Transverse colon (tissue), 4 donors: Measurements from ENCODE around the gene STXBP5L. TPM values are rescaled to one million over a fixed set of nuclear protein-coding genes. Genes with fewer than 3 reads are reported as not detected.

Source experiments
- DNase-seq: peaks from one replicate; pipeline ENCODE4 v3.0.0-alpha.2; 2019
- H3K27ac ChIP-seq, 4 donors: fragments of 200-600 bp; sonication (generic); 2 replicates each; pipeline ENCODE4 v1.5.1; 2016 to 2018; ENCODE audit warnings: inconsistent platforms in 4 of 4
- H3K27me3 ChIP-seq: fragments of 200-600 bp; sonication (generic); 2 replicates; pipeline ENCODE4 v1.5.1; 2017; ENCODE audit warnings: inconsistent platforms
- H3K36me3 ChIP-seq, 4 donors: fragments of 200-600 bp; sonication (generic); 2 replicates each; pipeline ENCODE4 v1.5.1; 2017 to 2019; ENCODE audit warnings: inconsistent platforms in 4 of 4
- H3K4me1 ChIP-seq, 4 donors: fragments of 200-600 bp; sonication (generic); 2 replicates each; pipeline ENCODE4 v1.5.1; 2017 to 2020; ENCODE audit warnings: inconsistent platforms in 4 of 4
- H3K4me3 ChIP-seq, 4 donors: fragments of 200-600 bp; sonication (generic); 1 replicate in 1 of 4; 2 replicates in 3 of 4; pipeline versions ENCODE4 v1.5.1 to v1.6.1; 2017 to 2019; ENCODE audit warnings: inconsistent platforms in 4 of 4
- H3K9me3 ChIP-seq, 2 donors: fragments of 200-600 bp; sonication (generic); 2 replicates each; pipeline ENCODE4 v1.5.1; 2017 to 2019; ENCODE audit warnings: inconsistent platforms in 2 of 2
- EP300 ChIP-seq: sonication (generic); formaldehyde crosslinking; IDR thresholded peaks from one replicate; pipeline ENCODE4 v1.6.1; 2017; ENCODE audit warnings: antibody characterized with exemption, low read depth
- POLR2A ChIP-seq: fragments of 450-650 bp; IDR thresholded peaks from one replicate; pipeline ENCODE4 v1.6.1; 2016; ENCODE audit warnings: antibody characterized with exemption, mild to moderate bottlenecking, moderate library complexity
- POLR2AphosphoS5 ChIP-seq, 3 donors: sonication (generic); formaldehyde crosslinking; IDR thresholded peaks; one replicate each; pipeline ENCODE4 v1.6.1; 2016; ENCODE audit warnings: antibody characterized with exemption in 3 of 3
- WGBS, 2 donors: methylation state at CpG; one replicate each; pipeline ENCODE4 v1.1.5; 2018; ENCODE audit warnings: low coverage in 1 of 2; 5-methylcytosine and 5-hydroxymethylcytosine counted together
- in situ Hi-C, 4 donors: fragments of 200-750 bp; cut with MboI; loops; one replicate each; pipeline versions ENCODE4 v1.15.0 to v1.15.1; 2017; ENCODE audit warnings: low sequenced_read_pairs in 3 of 4, low pct_ligation_motif_present in 1 of 4, low pct_unique_long_range_greater_than_20kb in 1 of 4
- intact Hi-C: fragments of 100-400 bp; cut with DNase I; formaldehyde crosslinking; loops from one replicate; pipeline ENCODE4 v1.15.1; 2023; ENCODE audit warnings: low total_unique reads
- total RNA-seq, 4 donors: library from RNA; depleted of rRNA; stranded (reverse); fragments of >200 nt; gene quantifications; one replicate each; pipeline ENCODE4 v1.1.0, GENCODE V29; 2016
- TF ChIP-seq, protein P1 (sequence below), 5 experiments: fragments of 200-600 bp in 3 of 5; fragments of 450-650 bp in 2 of 5; sonication (generic) in 3 of 5; IDR thresholded peaks; 1 replicate in 2 of 5; 2 replicates in 3 of 5; pipeline ENCODE4 v1.5.1; 2016 to 2017; ENCODE audit warnings: antibody characterized with exemption in 5 of 5, inconsistent platforms in 3 of 5, mild to moderate bottlenecking in 2 of 5, moderate library complexity in 1 of 5

STXBP5L gene
- total RNA-seq, 4 donors from 2014 or later, result 0.40 to 9.4 (median 1.3) TPM

DNA sequence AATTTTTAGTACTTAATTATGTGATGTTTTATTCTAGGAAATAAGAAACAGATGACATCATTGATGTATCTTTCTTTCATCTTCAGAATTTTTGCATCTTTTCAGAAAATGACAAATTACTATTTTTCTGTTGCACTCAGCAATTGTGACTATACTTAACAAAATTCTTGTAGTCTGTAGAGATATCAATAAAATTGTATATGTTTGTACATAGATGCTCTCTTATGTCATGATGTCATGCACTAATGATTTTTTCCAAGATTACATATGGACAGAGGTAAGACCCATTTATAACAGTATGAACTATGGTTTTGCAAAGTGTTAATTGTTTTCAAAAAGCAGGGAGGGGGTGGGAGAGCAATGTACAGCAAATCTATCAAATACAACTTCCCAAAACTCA, 516.5 kb downstream of the STXBP5L start:
- Histone ChIP-seq H3K9me3 (no peaks in the 10 kb centered on the region), H3K4me3 (no peak overlapping the region), H3K4me1 (no peaks in the 10 kb centered on the region), H3K36me3 (no peaks in the 10 kb centered on the region), H3K27ac (no peak overlapping the region), H3K27me3 (no peaks in the 10 kb centered on the region)
- in situ Hi-C loops, result no loop called here
- no peak for DNase-seq
- intact Hi-C loops, result no loop called here
- TF ChIP-seq POLR2A (no peak), POLR2AphosphoS5 (IDR thresholded peaks at IDR 0.05) (no peak), EP300 (no peak)
- TF ChIP-seq, protein P1, sequence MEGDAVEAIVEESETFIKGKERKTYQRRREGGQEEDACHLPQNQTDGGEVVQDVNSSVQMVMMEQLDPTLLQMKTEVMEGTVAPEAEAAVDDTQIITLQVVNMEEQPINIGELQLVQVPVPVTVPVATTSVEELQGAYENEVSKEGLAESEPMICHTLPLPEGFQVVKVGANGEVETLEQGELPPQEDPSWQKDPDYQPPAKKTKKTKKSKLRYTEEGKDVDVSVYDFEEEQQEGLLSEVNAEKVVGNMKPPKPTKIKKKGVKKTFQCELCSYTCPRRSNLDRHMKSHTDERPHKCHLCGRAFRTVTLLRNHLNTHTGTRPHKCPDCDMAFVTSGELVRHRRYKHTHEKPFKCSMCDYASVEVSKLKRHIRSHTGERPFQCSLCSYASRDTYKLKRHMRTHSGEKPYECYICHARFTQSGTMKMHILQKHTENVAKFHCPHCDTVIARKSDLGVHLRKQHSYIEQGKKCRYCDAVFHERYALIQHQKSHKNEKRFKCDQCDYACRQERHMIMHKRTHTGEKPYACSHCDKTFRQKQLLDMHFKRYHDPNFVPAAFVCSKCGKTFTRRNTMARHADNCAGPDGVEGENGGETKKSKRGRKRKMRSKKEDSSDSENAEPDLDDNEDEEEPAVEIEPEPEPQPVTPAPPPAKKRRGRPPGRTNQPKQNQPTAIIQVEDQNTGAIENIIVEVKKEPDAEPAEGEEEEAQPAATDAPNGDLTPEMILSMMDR (IDR thresholded peaks at IDR 0.05), result no peak

DNA sequence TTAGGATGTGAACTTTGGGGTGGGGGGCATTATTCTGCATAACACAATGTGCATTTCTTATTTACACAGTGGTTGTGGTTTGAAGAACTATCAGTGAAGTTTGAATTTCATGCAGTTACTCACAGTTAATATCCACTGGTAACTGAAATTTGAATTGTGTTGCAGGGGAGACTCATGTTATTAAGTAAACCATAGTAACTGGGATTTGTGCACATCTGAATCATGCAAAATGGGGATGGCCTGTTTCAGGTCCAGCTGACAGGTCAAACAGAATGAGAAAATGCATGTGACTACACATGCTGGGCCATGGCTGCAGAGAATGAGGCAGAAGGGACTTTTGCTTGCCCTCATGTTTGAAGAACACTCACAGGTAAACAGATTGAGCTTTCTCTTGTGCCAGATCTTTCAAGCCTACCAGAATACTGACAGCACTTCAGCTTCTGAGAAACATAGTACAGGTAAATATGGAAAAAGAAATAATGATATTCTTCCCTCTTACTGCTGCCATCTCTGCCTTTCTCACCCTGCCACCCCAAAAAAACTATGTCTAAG, 522.7 kb downstream of the STXBP5L start:
- no peaks in the 10 kb centered on the region for H3K36me3 ChIP-seq
- TF ChIP-seq POLR2A (no peak), EP300 (no peak), POLR2AphosphoS5 (IDR thresholded peaks at IDR 0.05) (no peak)
- TF ChIP-seq, protein P1 (IDR thresholded peaks at IDR 0.05), result no peak
- intact Hi-C loops, result no loop called here
- no peaks in the 10 kb centered on the region for H3K9me3 ChIP-seq
- H3K4me1 ChIP-seq, result peaks cover 0 to 11% (median 3%) of the 10 kb centered on the region in 4 donors
- no peak overlapping the region for H3K4me3 ChIP-seq
- DNase-seq, result no peak
- in situ Hi-C loops, result no loop called here
- no peak overlapping the region for H3K27ac ChIP-seq
- no peaks in the 10 kb centered on the region for H3K27me3 ChIP-seq

DNA sequence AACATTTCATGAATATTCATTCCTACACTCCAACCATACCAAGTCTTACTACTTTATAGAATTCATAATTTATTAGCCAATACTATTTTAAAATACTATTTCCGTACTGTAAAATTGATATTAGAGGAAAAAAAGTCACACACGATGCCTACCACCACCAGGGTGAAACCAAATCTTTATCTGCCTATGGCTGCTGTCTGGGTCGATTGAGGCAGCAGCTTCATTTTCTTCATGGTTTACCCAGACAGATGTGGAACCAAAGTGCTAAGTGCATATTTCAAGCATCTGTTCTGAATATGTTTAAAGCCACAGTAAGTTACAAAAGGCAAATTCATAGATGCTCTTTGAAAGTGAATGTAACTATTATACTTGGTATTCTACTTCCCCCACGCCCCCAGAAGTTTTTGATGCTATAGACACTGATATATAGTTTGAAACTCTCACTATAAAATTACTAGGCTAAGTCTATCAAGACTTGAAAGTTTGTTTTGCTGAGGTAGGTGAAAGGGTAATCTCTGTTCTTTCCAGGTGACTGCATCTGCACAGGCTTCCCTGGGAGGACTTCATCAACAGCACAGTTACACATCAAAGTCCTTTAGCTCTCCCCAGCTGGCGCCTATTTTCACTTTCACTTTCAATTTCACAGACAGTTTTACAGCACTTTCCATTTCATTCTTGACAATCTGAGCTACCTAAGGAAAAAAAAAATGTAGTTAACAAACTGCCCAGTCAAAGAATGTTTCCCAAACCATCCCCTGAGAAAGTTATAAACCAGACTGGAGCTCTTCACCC, 523.9 kb downstream of the STXBP5L start:
- Histone ChIP-seq H3K27me3 (no peaks in the 10 kb centered on the region), H3K27ac (no peak overlapping the region), H3K4me3 (peak overlapping the region in 1 of 4 donors; percentile 19), H3K9me3 (no peaks in the 10 kb centered on the region), H3K4me1 (peaks cover 0 to 11% (median 3%) of the 10 kb centered on the region in 4 donors), H3K36me3 (no peaks in the 10 kb centered on the region)
- in situ Hi-C loops (no loop called here), intact Hi-C loops (no loop called here)
- 54 to 55% methylated on average over 5 of the region's 5 CpGs for WGBS, 2 donors
- TF ChIP-seq, protein P1 (IDR thresholded peaks at IDR 0.05), result no peak
- no peak for TF ChIP-seq POLR2A
- no peak for TF ChIP-seq EP300
- no peak for TF ChIP-seq POLR2AphosphoS5 (IDR thresholded peaks at IDR 0.05)
- DNase-seq, result peak; percentile 19

DNA sequence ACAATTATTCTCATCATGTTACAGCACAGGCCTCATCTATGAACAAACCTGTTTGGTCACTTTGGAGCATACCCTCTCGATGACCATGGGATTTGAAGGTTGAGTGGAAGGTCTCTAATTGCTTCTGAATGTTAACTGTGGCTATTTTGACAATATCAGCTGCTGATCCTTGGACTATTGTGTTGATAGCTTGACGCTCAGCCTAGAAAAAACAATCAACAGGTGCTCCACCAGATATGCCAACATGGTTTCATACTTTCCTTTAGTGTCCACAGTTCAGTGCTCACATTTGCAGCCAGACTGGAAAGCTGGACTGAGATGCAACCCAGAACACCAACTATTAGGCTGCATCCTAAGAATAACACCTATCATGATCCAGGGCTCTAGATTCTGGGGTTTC, 528.1 kb downstream of the STXBP5L start:
- WGBS, 2 donors, result 80 to 96% methylated on average over 1 to 2 of the region's 2 CpGs
- Histone ChIP-seq H3K4me3 (no peak overlapping the region), H3K27ac (no peak overlapping the region), H3K9me3 (no peaks in the 10 kb centered on the region), H3K27me3 (no peaks in the 10 kb centered on the region), H3K36me3 (no peaks in the 10 kb centered on the region), H3K4me1 (peaks cover 0 to 11% (median 3%) of the 10 kb centered on the region in 4 donors)
- intact Hi-C loops, result no loop called here
- TF ChIP-seq POLR2AphosphoS5 (IDR thresholded peaks at IDR 0.05) (no peak), EP300 (no peak), POLR2A (no peak)
- TF ChIP-seq, protein P1 (IDR thresholded peaks at IDR 0.05), result no peak
- in situ Hi-C loops, result no loop called here
- no peak for DNase-seq
